K562 treated with DMSO at 1 percent for 48 hours (cell line): ENCODE measurements around the gene MSRB2. TPM values are rescaled to one million over a fixed set of nuclear protein-coding genes. Genes with fewer than 3 reads are reported as not detected.

Source experiments
- total RNA-seq: library from RNA; unstranded; fragments of 300-600 nt; gene quantifications from 2 replicates; pipeline ENCODE4 v1.2.3, GENCODE V29; 2022; ENCODE audit warnings: low replicate concordance; ENCODE audit errors: extremely low read depth

MSRB2 gene
- total RNA-seq, result not detected in 2 replicates

GRCh38 chr10:23095404-23095965 lies at the start of gene MSRB2:
MSRB2 (plus strand) TSS chr10:23095579; CDS start chr10:23095609, 30 bp downstream.

Other genes starting within 250 kb of the MSRB2 start
- not detected in 2 replicates for gene ARMC3, start 167.5 kb upstream of the MSRB2 start, total RNA-seq
- not detected in 2 replicates for gene PTF1A, start 96.7 kb downstream of the MSRB2 start, total RNA-seq
- gene C10orf67, start 249.2 kb downstream of the MSRB2 start, total RNA-seq, result not detected in 2 replicates